HepG2 (cell line): ENCODE results near the gene MARCHF2. TPM values are rescaled to one million over a fixed set of nuclear protein-coding genes. Genes with fewer than 3 reads are reported as not detected.

Experiments used
- CEBPG ChIP-seq: IDR thresholded peaks from 2 replicates; pipeline ENCODE4 v1.6.1; 2016
- EP300 ChIP-seq, 3 experiments: sonication (generic) in 1 of 3; formaldehyde crosslinking in 1 of 3; IDR thresholded peaks; 2 replicates each; pipeline versions ENCODE4 v1.5.1 to v1.6.1; 2011 to 2020; ENCODE audit warnings: low read depth in 2 of 3, low read length in 2 of 3, borderline replicate concordance in 1 of 3, improper control_type of control experiment in 1 of 3, mild to moderate bottlenecking in 1 of 3, missing genetic modification reagents in 1 of 3, moderate library complexity in 1 of 3
- GATA4 ChIP-seq: sonication (generic); IDR thresholded peaks from 2 replicates; pipeline ENCODE4 v1.6.1; 2016; ENCODE audit warnings: antibody characterized with exemption, low read depth, borderline replicate concordance
- HDAC2 ChIP-seq: sonication (generic); formaldehyde crosslinking; IDR thresholded peaks from 2 replicates; pipeline ENCODE4 v1.4.0; 2020; ENCODE audit warnings: missing genetic modification reagents
- HNF4A ChIP-seq: sonication (generic); formaldehyde crosslinking; IDR thresholded peaks from 2 replicates; pipeline ENCODE4 v1.4.0; 2020; ENCODE audit warnings: missing genetic modification reagents
- HOXD1 ChIP-seq: sonication (generic); formaldehyde crosslinking; IDR thresholded peaks from 2 replicates; pipeline ENCODE4 v1.5.0; 2020; ENCODE audit warnings: missing genetic modification reagents
- KLF15 ChIP-seq: sonication (generic); formaldehyde crosslinking; IDR thresholded peaks from 2 replicates; pipeline ENCODE4 v1.8.1; 2023; ENCODE audit warnings: borderline replicate concordance, mild to moderate bottlenecking, inconsistent platforms, missing genetic modification reagents, mixed read lengths
- LCORL ChIP-seq, 2 experiments: fragments of 450-650 bp in 1 of 2; sonication (generic) in 1 of 2; formaldehyde crosslinking in 1 of 2; IDR thresholded peaks; 2 replicates each; pipeline versions ENCODE4 v1.5.0 to v1.6.1; 2017 to 2020; ENCODE audit warnings: antibody characterized with exemption in 1 of 2, missing genetic modification reagents in 1 of 2
- MTA1 ChIP-seq: sonication (generic); formaldehyde crosslinking; IDR thresholded peaks from 2 replicates; pipeline ENCODE4 v1.4.0; 2020; ENCODE audit warnings: missing genetic modification reagents, mild to moderate bottlenecking, borderline replicate concordance
- NFE2L1 ChIP-seq: sonication (generic); formaldehyde crosslinking; IDR thresholded peaks from 2 replicates; pipeline ENCODE4 v1.4.0; 2020; ENCODE audit warnings: missing genetic modification reagents, mild to moderate bottlenecking, borderline replicate concordance
- SIN3B ChIP-seq: fragments of 150-350 bp; IDR thresholded peaks from 2 replicates; pipeline ENCODE4 v1.6.1; 2014; ENCODE audit warnings: low read length
- SNAPC2 ChIP-seq: sonication (generic); formaldehyde crosslinking; IDR thresholded peaks from 2 replicates; pipeline ENCODE4 v1.8.1; 2022; ENCODE audit warnings: mild to moderate bottlenecking, missing genetic modification reagents
- TARDBP ChIP-seq: sonication (generic); formaldehyde crosslinking; IDR thresholded peaks from 2 replicates; pipeline ENCODE4 v1.8.0; 2022; ENCODE audit warnings: mild to moderate bottlenecking, missing genetic modification reagents
- TFAP4 ChIP-seq: sonication (generic); IDR thresholded peaks from 2 replicates; pipeline ENCODE4 v1.6.1; 2016; ENCODE audit warnings: low read depth, borderline replicate concordance
- THYN1 ChIP-seq: sonication (generic); formaldehyde crosslinking; IDR thresholded peaks from 2 replicates; pipeline ENCODE4 v1.8.1; 2023; ENCODE audit warnings: low read depth, mild to moderate bottlenecking, moderate library complexity, missing genetic modification reagents, borderline replicate concordance
- TRAFD1 ChIP-seq: sonication (generic); formaldehyde crosslinking; IDR thresholded peaks from 2 replicates; pipeline ENCODE4 v1.5.1; 2020; ENCODE audit warnings: missing genetic modification reagents, mild to moderate bottlenecking, borderline replicate concordance
- U2AF1 ChIP-seq: fragments of 200-400 bp; formaldehyde crosslinking; optimal IDR thresholded peaks from 2 replicates; pipeline ENCODE3; 2017; ENCODE audit warnings: mild to moderate bottlenecking, low read depth, low read length
- ZFP90 ChIP-seq: sonication (generic); formaldehyde crosslinking; IDR thresholded peaks from 2 replicates; pipeline ENCODE4 v1.8.0; 2022; ENCODE audit warnings: missing genetic modification reagents, mild to moderate bottlenecking, inconsistent platforms, borderline replicate concordance
- ZNF572 ChIP-seq: sonication (generic); formaldehyde crosslinking; IDR thresholded peaks from 2 replicates; pipeline ENCODE4 v1.5.1; 2020; ENCODE audit warnings: mild to moderate bottlenecking, missing genetic modification reagents
- ZNF629 ChIP-seq: sonication (generic); formaldehyde crosslinking; conservative IDR thresholded peaks from 2 replicates; pipeline ENCODE4 v1.5.0; 2020; ENCODE audit warnings: missing genetic modification reagents
- ZNF644 ChIP-seq: IDR thresholded peaks from 2 replicates; pipeline ENCODE4 v1.6.1; 2016; ENCODE audit warnings: low read depth
- ZNF841 ChIP-seq: sonication (generic); formaldehyde crosslinking; IDR thresholded peaks from 2 replicates; pipeline ENCODE4 v1.8.1; 2023; ENCODE audit warnings: missing genetic modification reagents, borderline replicate concordance
- ZSCAN25 ChIP-seq: sonication (generic); formaldehyde crosslinking; IDR thresholded peaks from 2 replicates; pipeline ENCODE4 v1.8.0; 2022; ENCODE audit warnings: mild to moderate bottlenecking, missing genetic modification reagents
- polyA plus RNA-seq, 8 experiments: library from polyadenylated mRNA; depleted of rRNA in 3 of 8; stranded (reverse) in 7 of 8; unstranded in 1 of 8; fragments of >200 nt; fragmentation: Illumina TruSeq in 4 of 8; extraction: Trizol in 4 of 8; gene quantifications; 2 replicates each; pipeline versions ENCODE4 v1.2.1 to v1.2.3, GENCODE V29; 2011 to 2016; ENCODE audit warnings: low read depth in 4 of 8, missing spikeins in 1 of 8, mixed read lengths in 1 of 8; ENCODE audit not compliant: insufficient read depth in 1 of 8
- total RNA-seq, 5 experiments: library from RNA; depleted of rRNA; stranded (reverse); fragments of >200 nt; fragmentation: Illumina TruSeq; extraction: Trizol; gene quantifications; 2 replicates each; pipeline ENCODE4 v1.2.3, GENCODE V29; 2016; ENCODE audit warnings: low read depth in 1 of 5
- TF ChIP-seq, protein P1 (sequence below): IDR thresholded peaks from 2 replicates; pipeline ENCODE4 v1.6.1; 2016
- TF ChIP-seq, protein P2 (sequence below): IDR thresholded peaks from 2 replicates; pipeline ENCODE4 v1.6.1; 2016; ENCODE audit warnings: missing genetic modification reagents, missing compliant biosample characterization

The MARCHF2 gene
- total and polyA plus RNA-seq, 2 of the 13 experiments (the other 11 are each of a cell fraction or from before 2014, with no cell fraction given) = 12.7 to 13.0 TPM

- TF ChIP-seq, protein P1, sequence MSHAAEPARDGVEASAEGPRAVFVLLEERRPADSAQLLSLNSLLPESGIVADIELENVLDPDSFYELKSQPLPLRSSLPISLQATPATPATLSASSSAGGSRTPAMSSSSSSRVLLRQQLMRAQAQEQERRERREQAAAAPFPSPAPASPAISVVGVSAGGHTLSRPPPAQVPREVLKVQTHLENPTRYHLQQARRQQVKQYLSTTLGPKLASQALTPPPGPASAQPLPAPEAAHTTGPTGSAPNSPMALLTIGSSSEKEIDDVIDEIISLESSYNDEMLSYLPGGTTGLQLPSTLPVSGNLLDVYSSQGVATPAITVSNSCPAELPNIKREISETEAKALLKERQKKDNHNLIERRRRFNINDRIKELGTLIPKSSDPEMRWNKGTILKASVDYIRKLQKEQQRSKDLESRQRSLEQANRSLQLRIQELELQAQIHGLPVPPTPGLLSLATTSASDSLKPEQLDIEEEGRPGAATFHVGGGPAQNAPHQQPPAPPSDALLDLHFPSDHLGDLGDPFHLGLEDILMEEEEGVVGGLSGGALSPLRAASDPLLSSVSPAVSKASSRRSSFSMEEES (CRISPR knock-in tag) = 0 out of 2 replicates have a peak, but pooled peaks have one; percentile 40
- TF ChIP-seq ZNF841 (no peak), EP300 (IDR thresholded peaks at IDR 0.05; ENCODE audit: low read depth in 2 of 2, low read length in 2 of 2) (peak in 1 of 2 experiments; percentile 92; a peak in 2 of 4 replicates), EP300 (CRISPR knock-in tag; IDR thresholded peaks at IDR 0.05; ENCODE audit: borderline replicate concordance) (peak; percentile 56), TRAFD1 (no peak), NFE2L1 (CRISPR knock-in tag) (no peak), SNAPC2 (CRISPR knock-in tag) (peak; percentile 19; the same call in 1 of the 2 replicates), ZNF572 (CRISPR knock-in tag) (no peak), KLF15 (CRISPR knock-in tag) (no peak), TFAP4 (peak; percentile 64; the same call in 1 of the 2 replicates), ZSCAN25 (CRISPR knock-in tag) (no peak), CEBPG (peak; percentile 83), TARDBP (CRISPR knock-in tag) (peak; percentile 82), HOXD1 (CRISPR knock-in tag) (peak; percentile 24; the same call in 1 of the 2 replicates), U2AF1 (no peak), ZNF644 (CRISPR knock-in tag) (peak; percentile 66; the same call in 1 of the 2 replicates), LCORL (IDR thresholded peaks at IDR 0.05) (no peak), LCORL (CRISPR knock-in tag; IDR thresholded peaks at IDR 0.05) (peak; percentile 74), MTA1 (CRISPR knock-in tag) (no peak), ZFP90 (CRISPR knock-in tag) (no peak), SIN3B (0 out of 2 replicates have a peak, but pooled peaks have one; percentile 13), THYN1 (CRISPR knock-in tag) (no peak), HNF4A (CRISPR knock-in tag) (peak; percentile 72), HDAC2 (CRISPR knock-in tag) (peak; percentile 85), GATA4 (peak; percentile 78; the same call in 1 of the 2 replicates), ZNF629 (CRISPR knock-in tag) (0 out of 2 replicates have a peak, but pooled peaks have one; percentile 8)
- TF ChIP-seq, protein P2, sequence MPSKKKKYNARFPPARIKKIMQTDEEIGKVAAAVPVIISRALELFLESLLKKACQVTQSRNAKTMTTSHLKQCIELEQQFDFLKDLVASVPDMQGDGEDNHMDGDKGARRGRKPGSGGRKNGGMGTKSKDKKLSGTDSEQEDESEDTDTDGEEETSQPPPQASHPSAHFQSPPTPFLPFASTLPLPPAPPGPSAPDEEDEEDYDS (CRISPR knock-in tag) = peak; percentile 18; the same call in 1 of the 2 replicates
These were observed 25.2 kb upstream of the MARCHF2 start (continued) for GRCh38 chr19:8387688-8388611.
